ELF-1 (cell line): ENCODE measurements around the gene DHRS4L2.
A peak's percentile ranks its signal among the peaks of the same experiment; 100 is the strongest.
"Not testable (repeated sequence)": the region's sequence is repeated elsewhere in the genome, so short reads cannot be mapped to it uniquely, and the experiment has no call there.

Source experiments
- DNase-seq: peaks from one replicate; pipeline ENCODE4 v3.0.0-alpha.2; 2016; ENCODE audit warnings: low read depth, low spot score

Gene DHRS4L2

DNA sequence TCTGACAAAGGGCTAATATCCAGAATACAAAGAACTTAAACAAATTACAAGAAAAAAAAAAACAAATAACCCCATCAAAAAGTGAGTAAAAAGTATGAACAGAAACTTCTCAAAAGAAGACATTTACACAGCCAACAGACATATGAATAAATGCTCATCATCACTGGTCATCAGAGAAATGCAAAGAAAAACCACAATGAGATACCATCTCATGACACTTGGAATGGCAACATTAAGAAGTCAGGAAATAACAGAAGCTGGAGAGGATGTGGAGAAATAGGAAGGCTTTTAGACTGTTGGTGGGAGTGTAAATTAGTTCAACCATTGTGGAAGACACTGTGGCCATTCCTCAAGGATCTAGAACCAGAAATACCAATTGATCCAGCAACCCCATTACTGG, 30.2 kb downstream of the DHRS4L2 start:
- not testable (repeated sequence) for DNase-seq

DNA sequence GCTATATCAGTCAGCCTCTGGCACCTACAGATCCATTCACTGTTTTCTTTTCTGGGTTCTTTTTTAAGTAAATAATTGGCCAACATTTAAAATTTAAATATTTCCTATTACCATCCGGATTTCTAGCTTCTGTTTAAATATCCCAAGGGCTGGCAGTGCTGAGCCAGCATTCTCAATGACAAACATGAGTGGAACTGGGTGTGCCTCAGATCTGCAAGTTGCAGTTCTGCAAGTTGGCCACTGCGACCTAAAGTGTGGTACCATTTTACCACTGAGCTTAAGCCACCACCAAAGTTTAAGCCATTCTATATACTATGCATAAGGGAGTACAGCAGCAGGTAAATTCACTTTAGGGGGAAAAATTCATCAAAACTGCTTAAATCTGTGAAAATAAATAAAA, 31.2 kb downstream of the DHRS4L2 start:
- DNase-seq: not testable (repeated sequence)

DNA sequence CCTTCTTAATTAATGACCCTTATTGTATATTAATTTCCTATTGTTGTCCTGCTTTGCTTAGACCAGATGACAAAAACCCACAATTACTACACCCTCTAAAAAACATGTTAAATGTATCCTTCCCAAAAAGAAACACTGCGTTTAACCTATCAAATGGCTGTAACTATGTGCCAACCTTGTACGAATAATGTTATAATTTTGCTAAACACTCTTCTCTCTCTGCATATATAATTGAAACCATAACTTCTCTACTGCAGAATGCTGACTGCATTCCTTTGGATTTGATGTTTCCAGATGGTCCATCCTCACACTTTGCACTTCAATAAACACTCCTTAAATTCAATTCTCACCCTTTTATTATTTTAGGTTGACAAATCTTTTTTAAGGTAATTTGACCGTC, 31.8 kb downstream of the DHRS4L2 start:
- DNase-seq: not testable (repeated sequence)

DNA sequence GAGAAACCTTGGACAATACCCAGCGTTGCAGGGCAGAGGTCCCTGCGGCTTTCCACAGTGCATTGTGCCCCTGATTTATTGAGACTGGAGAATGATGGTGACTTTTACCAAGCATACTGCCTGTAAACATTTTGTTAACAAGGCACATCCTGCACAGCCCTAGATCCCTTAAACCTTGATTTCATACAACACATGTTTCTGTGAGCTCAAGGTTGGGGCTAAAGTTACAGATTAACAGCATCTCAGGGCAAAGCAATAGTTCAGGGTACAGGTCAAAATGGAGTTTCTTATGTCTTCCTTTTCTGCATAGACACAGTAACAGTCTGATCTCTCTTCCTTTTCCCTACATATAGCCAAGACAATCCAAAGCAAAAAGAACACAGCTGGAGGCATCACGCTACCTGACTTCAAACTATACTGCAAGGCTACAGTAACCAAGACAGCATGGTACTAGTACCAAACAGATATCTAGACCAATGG, 36.2 kb downstream of the DHRS4L2 start:
- DNase-seq: not testable (repeated sequence)

DNA sequence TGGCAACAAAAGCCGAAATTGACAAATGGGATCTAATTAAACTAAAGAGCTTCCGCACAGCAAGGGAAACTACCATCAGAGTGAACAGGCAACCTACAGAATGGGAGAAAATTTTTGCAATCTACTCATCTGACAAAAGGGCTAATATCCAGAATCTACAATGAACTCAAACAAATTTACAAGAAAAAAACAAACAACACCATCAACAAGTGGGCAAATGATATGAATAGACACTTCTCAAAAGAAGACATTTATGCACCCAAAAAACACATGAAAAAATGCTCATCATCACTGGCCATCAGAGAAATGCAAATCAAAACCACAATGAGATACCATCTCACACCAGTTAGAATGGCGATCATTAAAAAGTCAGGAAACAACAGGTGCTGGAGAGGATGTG, 41.0 kb downstream of the DHRS4L2 start:
- DNase-seq: not testable (repeated sequence)

DNA sequence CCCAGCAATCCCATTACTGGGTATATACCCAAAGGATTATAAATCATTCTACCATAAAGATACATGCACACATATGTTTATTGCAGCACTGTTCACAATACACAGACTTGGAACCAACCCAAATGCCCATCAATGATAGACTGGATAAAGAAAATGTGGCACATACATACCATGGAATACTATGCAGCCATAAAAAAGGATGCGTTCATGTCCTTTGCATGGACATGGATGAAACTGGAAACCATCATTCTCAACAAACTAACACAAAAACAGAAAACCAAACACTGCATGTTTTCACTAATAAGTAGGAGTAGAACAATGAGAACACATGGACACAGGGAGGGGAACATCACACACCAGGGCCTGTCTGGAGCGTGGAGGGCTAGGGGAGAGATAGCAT, 42.6 kb downstream of the DHRS4L2 start:
- not testable (repeated sequence) for DNase-seq

DNA sequence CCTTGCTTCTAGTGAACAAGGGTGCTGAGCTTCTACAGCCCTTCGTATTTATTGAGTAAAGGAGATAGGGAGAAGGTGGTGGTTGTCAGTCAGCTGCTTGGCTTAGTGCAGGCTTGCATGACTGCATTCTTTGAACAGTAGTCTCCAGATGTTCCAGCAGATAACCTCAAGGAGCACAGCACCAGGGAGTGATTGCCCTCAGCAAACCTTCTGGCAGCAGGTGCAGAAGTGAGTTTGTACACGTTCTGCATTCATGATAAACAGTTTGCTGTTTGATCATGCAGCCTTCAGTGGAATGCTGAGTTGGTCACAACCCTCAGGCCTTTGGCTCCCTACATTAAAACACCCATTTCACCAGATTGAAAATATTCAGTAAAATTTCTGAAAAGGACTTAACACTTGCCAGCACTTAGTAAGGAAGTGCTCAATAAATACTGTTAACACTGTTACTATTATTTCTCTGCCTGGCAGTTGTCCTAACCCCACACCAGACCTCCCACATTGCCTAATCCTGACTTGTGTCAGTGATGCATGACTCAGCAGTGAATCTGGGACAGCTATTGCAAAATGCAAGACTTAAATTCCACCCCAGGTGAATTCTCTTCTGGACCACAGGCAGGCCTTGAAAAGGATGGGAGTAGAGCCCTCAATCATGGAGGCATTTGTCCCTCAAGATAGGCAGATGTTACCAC, 44.1 kb downstream of the DHRS4L2 start:
- DNase-seq: no peak

DNA sequence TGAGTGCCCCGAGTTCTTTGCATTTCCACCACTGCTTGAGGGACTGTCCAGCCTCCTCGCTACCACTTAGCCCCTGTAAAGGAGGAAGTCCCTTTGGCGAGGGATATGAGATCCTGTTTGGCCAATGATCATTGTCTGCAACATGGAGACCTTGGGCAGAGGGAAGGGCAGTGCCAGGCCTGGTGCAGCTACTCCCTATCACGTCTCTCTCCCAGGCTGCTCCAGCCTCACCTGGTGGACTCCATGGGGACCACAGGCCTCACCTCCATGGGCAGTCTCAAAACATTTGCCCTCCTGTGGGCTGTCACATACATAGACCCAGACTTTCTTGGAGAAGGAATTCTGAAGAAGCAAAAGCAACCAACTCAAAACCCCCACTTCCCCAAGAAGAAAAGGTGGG, 47.0 kb downstream of the DHRS4L2 start:
- DNase-seq: not testable (repeated sequence)

DNA sequence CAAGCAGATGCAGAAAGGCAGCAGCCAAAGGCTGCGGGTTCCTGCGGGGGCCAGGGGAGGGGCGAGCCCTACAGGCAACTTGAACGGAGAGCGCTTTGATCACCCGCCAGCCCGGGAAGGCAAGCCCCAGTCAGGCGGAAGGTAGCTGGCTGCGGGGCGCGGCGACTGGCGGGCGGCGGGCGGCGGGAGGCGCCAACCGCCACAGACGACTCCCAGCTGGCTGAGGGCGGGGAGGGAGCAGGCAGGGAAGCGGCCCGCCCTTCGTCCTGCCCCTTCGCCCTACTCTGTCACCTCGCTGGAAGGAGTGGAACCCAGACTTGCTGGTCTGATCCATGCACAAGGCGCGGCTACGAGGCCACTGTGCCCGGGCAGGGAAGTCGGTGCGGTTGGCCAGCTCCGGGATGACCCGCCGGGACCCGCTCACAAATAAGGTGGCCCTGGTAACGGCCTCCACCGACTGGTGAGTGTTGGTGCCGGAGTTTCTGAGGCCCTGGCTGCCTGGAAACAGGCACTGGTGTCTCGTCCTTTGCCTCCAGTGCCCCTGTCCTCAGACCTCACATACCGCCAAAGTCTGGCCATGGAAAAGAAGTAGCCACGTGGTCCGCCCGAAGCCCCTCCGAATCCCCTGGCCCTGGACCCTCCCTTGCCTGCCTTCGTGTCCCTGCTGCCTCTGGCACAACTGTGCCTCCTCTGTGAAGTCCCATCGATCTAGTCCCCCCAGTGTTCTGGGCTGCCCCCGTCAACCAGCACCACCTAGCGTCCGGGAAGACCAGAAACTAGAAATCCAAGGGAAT, 47.6 kb downstream of the DHRS4L2 start:
- DNase-seq: peak; percentile 90

DNA sequence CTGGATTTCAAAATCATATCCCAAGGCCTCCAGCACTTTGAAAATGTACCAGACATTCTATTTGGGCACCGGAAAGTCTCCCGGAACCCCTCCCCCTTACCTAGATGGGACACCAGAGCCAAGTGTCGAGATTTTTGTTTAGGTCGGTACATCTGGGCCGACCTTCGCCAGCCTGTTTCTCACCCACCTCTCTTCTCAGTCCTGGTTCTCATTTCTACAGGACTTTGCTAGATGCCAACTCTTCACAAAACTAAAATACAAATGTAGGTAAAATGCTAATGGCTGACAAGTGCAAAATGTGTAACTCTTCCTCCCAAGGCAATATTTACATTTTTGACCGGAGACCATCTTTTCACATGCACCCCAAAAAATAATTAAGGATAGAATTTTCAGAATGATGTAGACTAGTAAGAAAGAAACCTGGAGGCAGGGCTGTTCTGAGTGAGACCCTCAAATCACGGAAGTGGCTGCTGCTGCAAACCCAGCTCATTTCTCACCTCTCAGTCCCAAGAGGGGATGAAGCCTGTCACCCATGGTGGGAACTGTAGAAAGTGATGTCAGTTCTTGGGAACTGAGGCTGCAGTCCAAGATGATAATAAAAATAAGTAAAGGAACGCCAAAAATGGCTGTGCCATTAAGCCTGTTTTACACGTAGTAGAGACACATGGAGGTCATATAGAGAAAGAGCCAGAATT, 48.4 kb downstream of the DHRS4L2 start:
- not testable (repeated sequence) for DNase-seq

DNA sequence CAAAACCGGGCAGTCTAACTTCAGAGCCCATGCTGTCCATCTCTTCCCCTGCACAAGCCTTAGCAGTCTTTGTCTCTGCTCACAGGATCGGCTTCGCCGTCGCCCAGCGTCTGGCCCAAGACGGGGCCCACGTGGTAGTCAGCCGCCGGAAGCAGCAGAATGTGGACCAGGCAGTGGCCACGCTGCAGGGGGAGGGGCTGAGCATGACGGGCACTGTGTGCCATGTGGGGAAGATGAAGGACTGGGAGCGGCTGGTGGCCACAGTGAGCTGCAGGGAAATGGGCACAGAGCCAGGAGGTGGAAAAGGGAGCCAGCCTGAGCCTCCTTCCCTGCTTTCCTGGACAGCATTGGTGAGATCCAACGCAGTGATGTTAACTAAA, 48.9 kb downstream of the DHRS4L2 start:
- no peak for DNase-seq

DNA sequence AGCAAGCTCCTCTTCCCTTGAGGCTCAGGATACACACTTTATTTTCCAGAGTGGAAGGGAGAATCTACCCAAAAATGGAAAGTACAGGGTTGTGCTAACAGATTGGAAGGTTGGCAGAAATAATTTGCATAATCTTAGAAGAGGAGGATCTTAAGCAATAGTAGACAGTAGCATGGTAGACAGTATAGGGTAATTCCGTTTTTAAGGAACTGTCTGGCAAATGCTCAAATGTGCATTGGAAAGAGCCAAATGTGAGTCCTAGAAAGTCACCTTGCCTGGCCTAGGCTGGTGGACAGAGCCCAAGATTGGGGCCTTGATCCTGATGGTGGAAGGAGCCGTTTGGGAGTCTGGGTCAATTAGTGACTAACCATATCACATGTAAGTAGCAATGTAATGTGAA, 50.0 kb downstream of the DHRS4L2 start:
- no peak for DNase-seq

DNA sequence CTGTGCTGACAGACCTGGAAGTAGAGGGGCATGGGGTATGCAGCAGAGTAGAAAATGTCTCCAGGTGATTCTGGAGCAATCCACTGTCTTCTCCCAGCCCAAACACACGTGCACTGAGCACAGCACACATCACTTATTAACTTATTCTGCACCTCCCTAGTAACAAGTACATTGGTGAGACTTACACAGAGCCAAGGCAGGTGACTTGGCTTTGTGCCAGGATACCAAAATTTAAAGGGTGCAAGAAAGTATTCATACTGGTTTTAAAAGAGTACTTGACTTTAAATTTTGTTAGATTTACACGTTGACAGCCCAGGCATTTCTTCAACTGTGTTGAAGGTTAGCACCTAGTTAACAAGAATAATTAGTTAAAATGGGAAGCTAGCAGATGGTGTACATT, 52.0 kb downstream of the DHRS4L2 start:
- DNase-seq: no peak

DNA sequence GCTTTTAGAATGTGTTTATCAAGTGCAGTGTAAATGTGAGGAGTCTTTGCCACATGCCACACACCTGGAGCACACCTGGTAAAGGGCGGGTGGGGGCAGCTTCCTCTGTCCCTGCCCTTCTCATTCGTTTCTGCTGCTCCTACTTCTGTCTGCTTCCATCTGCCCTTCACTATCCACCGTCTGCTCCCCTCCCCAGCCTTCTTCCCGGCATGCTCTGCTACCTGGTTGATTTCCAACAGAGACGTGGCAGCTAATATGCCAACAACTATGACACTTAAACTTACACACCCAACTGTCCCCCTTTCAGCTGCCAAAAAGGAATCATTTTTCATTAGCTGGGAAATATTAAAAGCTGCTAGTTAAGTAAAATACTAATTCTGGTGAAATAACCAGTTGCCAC, 54.0 kb downstream of the DHRS4L2 start:
- no peak for DNase-seq

DNA sequence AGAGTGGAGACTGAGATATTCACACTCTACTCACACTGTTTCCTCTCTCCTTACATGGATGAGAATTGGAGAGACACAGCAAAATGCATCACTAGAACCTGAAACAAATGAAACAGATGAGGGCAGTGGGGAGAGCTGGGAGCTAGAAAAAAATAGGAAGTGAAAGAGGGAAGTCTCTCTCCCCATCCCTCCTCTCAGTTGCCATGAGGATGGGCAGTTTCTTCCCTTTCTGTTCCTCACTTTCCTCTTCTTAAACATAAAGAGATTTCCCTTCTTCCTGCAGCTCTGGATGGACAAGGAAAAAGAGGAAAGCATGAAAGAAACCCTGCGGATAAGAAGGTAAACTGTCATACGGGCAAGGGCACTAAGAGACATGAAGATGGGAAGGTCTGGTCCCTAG, 60.3 kb downstream of the DHRS4L2 start:
- DNase-seq: not testable (repeated sequence)

DNA sequence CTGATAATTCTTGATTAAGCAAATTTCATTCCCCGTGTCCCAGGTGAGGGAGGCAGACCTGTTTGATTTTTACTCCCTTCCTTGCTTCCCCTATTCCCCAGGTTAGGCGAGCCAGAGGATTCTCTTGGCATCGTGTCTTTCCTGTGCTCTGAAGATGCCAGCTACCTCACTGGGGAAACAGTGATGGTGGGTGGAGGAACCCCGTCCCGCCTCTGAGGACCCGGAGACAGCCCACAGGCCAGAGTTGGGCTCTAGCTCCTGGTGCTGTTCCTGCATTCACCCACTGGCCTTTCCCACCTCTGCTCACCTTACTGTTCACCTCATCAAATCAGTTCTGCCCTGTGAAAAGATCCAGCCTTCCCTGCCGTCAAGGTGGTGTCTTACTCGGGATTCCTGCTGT, 62.0 kb downstream of the DHRS4L2 start:
- not testable (repeated sequence) for DNase-seq

DNA sequence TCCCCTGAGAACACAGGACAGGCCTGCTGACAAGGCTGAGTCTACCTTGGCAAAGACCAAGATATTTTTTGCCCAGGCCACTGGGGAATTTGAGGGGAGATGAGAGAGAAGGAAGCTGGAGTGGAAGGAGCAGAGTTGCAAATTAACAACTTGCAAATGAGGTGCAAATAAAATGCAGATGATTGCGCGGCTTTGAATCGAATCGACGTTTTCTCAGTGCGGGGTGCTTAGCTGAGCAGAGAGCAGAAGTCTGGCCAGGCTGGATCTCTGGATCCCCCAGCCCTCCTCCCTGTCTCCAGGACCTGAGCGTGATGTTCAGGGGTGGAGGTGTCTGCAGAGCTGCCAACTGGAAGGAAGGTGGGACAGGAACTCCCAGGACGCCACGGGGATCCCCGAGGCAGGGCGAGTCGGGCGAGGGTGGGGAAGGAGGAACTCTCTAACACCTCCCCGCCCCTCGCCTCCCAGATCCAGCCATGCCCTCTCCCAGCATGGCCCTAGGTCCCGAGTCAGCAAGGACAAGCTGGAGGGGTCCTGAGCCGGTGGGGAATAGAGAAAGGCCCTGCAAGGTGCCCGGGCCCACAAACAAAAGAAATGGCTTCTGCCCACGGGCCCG, 62.6 kb downstream of the DHRS4L2 start:
- DNase-seq: peak; percentile 35

DNA sequence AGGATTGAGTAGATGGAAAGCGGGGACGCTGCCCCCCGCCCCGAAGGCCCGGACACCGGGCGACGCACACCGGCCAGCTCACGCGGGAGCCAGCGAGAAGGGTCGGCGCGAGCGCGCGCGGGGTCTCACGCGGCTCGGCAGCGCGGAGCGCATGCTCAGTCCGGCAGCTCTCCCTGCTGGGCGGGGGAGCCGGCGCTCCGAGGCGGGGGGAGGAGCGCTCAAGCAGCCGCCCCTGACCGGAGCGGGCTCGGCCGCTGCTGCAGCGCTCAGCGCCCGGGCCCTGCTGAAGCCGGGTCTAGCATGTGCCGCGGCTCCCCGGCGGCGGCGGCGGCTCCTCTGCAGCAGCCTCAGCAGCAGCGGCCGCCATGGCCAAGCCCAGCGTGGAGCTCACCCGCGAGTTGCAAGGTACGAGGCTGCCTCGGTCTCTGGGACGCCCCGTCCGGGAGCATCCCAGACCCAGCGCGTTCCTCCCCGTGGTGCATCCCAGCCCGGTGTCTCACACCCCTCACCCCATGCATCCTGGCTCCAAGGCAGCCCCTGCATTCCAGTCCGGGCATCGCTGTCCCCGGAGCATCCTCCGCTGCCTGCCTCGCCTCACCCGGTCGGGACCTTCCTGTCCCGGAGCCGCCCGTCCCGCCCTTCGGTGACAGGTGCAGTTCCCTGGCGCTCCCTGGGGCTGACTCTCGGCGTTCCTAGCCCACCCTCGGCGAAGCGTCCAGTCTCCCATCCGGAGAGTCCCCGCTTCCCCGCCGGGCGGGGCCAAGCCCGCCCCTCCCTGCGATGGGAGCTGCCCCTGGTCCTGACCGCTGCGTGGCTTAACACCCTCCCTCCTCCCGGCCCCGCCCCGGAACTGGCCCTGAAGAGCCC, 63.3 kb downstream of the DHRS4L2 start, which contains the start of gene CARMIL3:
Gene CARMIL3 (plus strand): TSS at position 221 of the 867 bp plus-strand sequence. CDS start 145 bp downstream, at position 366.
- peak; percentile 72 for DNase-seq

DNA sequence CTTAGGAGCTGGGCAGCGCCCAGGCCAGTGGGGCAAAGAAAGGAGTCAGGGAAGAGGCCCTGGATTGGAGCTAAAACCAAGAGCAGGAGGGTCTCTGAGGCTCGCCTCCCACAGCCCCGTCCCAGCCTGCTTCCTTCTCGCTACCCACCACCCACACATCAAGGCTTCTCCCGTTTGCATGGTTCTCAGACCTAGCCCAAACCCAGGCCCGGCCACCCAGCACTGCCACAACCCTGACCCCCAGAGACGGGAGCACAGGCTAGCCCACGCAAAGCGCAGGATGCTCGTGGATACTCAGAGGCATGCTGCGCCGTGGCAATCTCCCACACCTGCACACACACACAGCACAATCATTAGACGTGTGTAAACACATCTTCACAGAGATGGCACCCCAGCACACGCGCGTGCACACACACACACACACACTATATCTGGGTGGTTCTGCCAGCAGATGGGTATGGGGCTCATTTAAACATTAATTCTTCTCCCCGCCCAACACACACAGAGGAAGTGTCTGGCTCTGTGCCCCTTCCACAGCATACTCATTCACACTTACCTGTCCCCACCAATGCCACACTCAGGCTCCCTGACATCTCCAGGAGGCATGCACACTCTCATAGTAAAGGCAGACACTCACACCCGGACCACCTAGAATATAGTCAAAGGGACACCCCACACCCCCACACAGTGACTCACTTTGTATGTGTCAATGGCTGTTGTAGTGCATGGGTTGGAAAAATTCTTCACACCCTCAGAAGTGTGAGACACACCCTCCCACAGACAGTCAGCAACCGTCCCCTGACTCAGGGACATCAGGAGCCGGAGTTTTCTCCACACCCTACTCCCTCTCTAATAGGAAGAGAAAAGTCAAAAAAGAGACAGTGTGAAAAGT, 64.2 kb downstream of the DHRS4L2 start:
- DNase-seq: no peak
